Caco-2 (cell line): Measurements from ENCODE around the gene TRIM71. TPM values are rescaled to one million over a fixed set of nuclear protein-coding genes. Genes with fewer than 3 reads are reported as not detected.

Experiments
- BruUV-seq: library from RNA; stranded (reverse); fragments of 400-500 nt; replicated peaks from 2 replicates; lab custom pipeline; 2021; lab: Mats Ljungman, UMichigan
- CTCF ChIA-PET: fragments of 300-600 bp; sonication (Branson Sonifier 250); formaldehyde crosslinking; loops from one replicate; lab custom pipeline; 2022; ENCODE audit warnings: antibody characterized with exemption; lab: Charles Lee
- POLR2A ChIA-PET: fragments of 300-600 bp; sonication (Branson Sonifier 250); formaldehyde crosslinking; loops from one replicate; lab custom pipeline; 2022; ENCODE audit warnings: antibody characterized with exemption; lab: Charles Lee
- DNase-seq, 2 experiments: peaks; one replicate each; pipeline versions ENCODE4 v3.0.0 to v3.0.0-alpha.2; 2020 to 2022
- H3K27me3 ChIP-seq: replicated peaks from 2 replicates; pipeline ENCODE4 v1.6.0; 2011; ENCODE audit warnings: low read length; ENCODE audit not compliant: control insufficient read depth, insufficient read depth
- H3K36me3 ChIP-seq: 2 replicates; pipeline ENCODE4 v1.5.1; 2011; ENCODE audit warnings: low read length; ENCODE audit not compliant: control insufficient read depth, insufficient read depth
- H3K4me1 ChIP-seq: fragments of 250-450 bp; sonication (Bioruptor Pico); 2 replicates; pipeline ENCODE4 v1.5.1; 2020; ENCODE audit warnings: mild to moderate bottlenecking
- H3K4me3 ChIP-seq: 2 replicates; pipeline ENCODE4 v1.5.1; 2011; ENCODE audit warnings: low read depth, mild to moderate bottlenecking, control low read depth, low read length
- H3K9me3 ChIP-seq: fragments of 250-450 bp; sonication (Bioruptor Pico); 2 replicates; pipeline ENCODE4 v1.5.1; 2020; ENCODE audit warnings: mild to moderate bottlenecking, moderate library complexity
- H3K27ac Mint-ChIP-seq: one replicate; pipeline ENCODE4 v1.8.0; 2022; ENCODE audit warnings: mixed read lengths; ENCODE audit not compliant: unreplicated experiment
- H3K27me3 Mint-ChIP-seq: one replicate; pipeline ENCODE4 v1.8.0; 2022; ENCODE audit warnings: mixed read lengths; ENCODE audit not compliant: insufficient read depth, unreplicated experiment
- H3K36me3 Mint-ChIP-seq: one replicate; pipeline ENCODE4 v1.8.0; 2022; ENCODE audit warnings: mild to moderate bottlenecking, mixed read lengths; ENCODE audit not compliant: insufficient read depth, unreplicated experiment
- H3K4me1 Mint-ChIP-seq: one replicate; pipeline ENCODE4 v1.8.0; 2022; ENCODE audit warnings: low read depth, mixed read lengths; ENCODE audit not compliant: unreplicated experiment
- H3K4me3 Mint-ChIP-seq: one replicate; pipeline ENCODE4 v1.8.0; 2022; ENCODE audit warnings: mild to moderate bottlenecking, moderate library complexity, mixed read lengths; ENCODE audit not compliant: unreplicated experiment
- H3K9me3 Mint-ChIP-seq: one replicate; pipeline ENCODE4 v1.8.0; 2022; ENCODE audit warnings: mixed read lengths; ENCODE audit not compliant: unreplicated experiment
- intact Hi-C: fragments of 100-400 bp; cut with micrococcal nuclease; formaldehyde crosslinking; loops from one replicate; pipeline ENCODE4 v1.10.0; 2022; ENCODE audit not compliant: unreplicated experiment
- total RNA-seq: library from RNA; stranded (reverse); gene quantifications from 2 replicates; pipeline ENCODE4 v1.2.3, GENCODE V29; 2022
- TF ChIP-seq, protein P1 (sequence below), 2 experiments: fragments of 200-600 bp in 1 of 2; IDR thresholded peaks; 1 replicate in 1 of 2; 2 replicates in 1 of 2; pipeline versions ENCODE4 v1.5.1 to v1.8.0; 2011 to 2022; ENCODE audit warnings: antibody characterized with exemption in 1 of 2, control low read depth in 1 of 2, inconsistent platforms in 1 of 2, low read depth in 1 of 2, low read length in 1 of 2, mild to moderate bottlenecking in 1 of 2, moderate library complexity in 1 of 2; ENCODE audit not compliant: insufficient read depth in 1 of 2, severe bottlenecking in 1 of 2, unreplicated experiment in 1 of 2

TRIM71 gene
- total RNA-seq, 1 experiment from 2014 or later: 68.4 TPM

DNA sequence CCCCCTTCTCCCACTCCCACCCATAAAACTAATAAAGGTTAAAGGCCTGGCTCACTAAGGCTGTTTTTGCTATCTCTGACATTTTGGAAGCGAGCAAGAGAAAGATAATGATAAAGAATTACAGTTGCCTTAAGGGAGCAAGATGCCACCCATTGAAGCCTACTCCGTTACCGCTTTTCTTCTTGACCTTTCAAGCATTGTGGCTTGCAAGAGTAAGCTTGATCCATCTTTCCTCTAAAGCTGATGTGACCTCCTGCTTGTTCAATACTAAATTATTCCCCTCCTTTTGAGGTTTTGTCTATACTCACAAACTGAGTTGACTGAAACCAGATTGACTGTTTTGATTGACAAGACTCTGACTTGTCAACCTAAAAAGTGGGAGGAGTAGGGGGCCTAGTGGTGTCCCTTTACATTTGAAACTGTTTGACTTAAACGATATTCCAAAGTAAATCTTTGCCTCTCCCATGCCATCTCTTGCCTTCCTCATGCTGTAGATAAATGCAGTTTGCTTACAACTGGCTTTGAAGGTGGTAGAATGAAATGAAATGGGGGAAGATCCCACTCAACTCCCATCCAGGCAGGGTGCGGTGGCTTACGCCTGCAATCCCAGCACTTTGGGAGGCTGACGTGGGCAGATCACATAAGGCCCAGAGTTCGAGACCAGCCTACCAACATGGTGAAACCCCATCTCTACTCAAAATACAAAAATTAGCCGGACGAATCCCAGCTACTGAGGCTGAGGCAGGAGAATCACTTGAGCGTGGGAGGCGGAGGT is 8.0 kb downstream of the TRIM71 start:
- no peak for DNase-seq
- peaks cover 1% of the 10 kb centered on the region; the same call in 1 of the 2 replicates for H3K36me3 ChIP-seq
- CTCF ChIA-PET: no interaction called here
- no peak overlapping the region for H3K4me3 Mint-ChIP-seq
- H3K4me3 ChIP-seq: no peak overlapping the region
- peaks cover 62% of the 10 kb centered on the region for H3K4me1 ChIP-seq
- no peaks in the 10 kb centered on the region for H3K27me3 Mint-ChIP-seq
- H3K9me3 ChIP-seq: no peaks in the 10 kb centered on the region
- H3K9me3 Mint-ChIP-seq: no peaks in the 10 kb centered on the region
- peak overlapping the region; percentile 45 for H3K27ac Mint-ChIP-seq
- TF ChIP-seq, protein P1, sequence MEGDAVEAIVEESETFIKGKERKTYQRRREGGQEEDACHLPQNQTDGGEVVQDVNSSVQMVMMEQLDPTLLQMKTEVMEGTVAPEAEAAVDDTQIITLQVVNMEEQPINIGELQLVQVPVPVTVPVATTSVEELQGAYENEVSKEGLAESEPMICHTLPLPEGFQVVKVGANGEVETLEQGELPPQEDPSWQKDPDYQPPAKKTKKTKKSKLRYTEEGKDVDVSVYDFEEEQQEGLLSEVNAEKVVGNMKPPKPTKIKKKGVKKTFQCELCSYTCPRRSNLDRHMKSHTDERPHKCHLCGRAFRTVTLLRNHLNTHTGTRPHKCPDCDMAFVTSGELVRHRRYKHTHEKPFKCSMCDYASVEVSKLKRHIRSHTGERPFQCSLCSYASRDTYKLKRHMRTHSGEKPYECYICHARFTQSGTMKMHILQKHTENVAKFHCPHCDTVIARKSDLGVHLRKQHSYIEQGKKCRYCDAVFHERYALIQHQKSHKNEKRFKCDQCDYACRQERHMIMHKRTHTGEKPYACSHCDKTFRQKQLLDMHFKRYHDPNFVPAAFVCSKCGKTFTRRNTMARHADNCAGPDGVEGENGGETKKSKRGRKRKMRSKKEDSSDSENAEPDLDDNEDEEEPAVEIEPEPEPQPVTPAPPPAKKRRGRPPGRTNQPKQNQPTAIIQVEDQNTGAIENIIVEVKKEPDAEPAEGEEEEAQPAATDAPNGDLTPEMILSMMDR (IDR thresholded peaks at IDR 0.05; ENCODE audit: insufficient read depth in 1 of 2, low read depth in 1 of 2, low read length in 1 of 2, severe bottlenecking in 1 of 2, unreplicated experiment in 1 of 2): no peak
- BruUV-seq: no TSS peak
- peaks cover 70% of the 10 kb centered on the region for H3K36me3 Mint-ChIP-seq
- intact Hi-C loops: no loop called here
- H3K4me1 Mint-ChIP-seq: peaks cover 30% of the 10 kb centered on the region
- no peaks in the 10 kb centered on the region for H3K27me3 ChIP-seq
- POLR2A ChIA-PET: no interaction called here

DNA sequence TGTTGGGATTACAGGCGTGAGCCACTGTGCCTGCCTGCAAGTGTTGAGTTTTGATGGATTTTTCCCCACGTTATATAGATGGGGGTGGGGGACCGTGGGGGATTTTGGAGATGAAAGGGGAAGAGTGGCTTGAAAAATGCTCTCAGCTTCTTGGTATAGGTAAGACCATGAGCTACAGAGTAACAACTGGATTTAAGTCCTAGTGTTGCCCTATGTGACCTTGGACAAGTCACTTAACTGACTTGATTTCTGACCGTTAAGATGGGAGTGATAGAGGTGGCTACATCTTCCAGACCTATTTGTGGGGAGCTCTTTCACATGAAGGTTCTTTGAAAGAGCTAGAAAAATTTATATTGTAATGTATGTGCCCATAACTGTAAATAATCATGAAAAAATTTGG is 13.3 kb downstream of the TRIM71 start:
- CTCF ChIA-PET: no interaction called here
- Histone ChIP-seq H3K4me1 (peaks cover 47% of the 10 kb centered on the region), H3K27me3 (no peaks in the 10 kb centered on the region), H3K36me3 (no peaks in the 10 kb centered on the region; the same call in 1 of the 2 replicates), H3K9me3 (no peaks in the 10 kb centered on the region), H3K4me3 (no peak overlapping the region)
- intact Hi-C loops: no loop called here
- Mint-ChIP-seq H3K27me3 (no peaks in the 10 kb centered on the region), H3K36me3 (peaks cover 42% of the 10 kb centered on the region), H3K27ac (no peak overlapping the region), H3K9me3 (no peaks in the 10 kb centered on the region), H3K4me3 (no peak overlapping the region), H3K4me1 (peaks cover 33% of the 10 kb centered on the region)
- POLR2A ChIA-PET: no interaction called here
- BruUV-seq: no TSS peak
- no peak for DNase-seq
- TF ChIP-seq, protein P1 (IDR thresholded peaks at IDR 0.05; ENCODE audit: insufficient read depth in 1 of 2, low read depth in 1 of 2, low read length in 1 of 2, severe bottlenecking in 1 of 2, unreplicated experiment in 1 of 2): no peak

DNA sequence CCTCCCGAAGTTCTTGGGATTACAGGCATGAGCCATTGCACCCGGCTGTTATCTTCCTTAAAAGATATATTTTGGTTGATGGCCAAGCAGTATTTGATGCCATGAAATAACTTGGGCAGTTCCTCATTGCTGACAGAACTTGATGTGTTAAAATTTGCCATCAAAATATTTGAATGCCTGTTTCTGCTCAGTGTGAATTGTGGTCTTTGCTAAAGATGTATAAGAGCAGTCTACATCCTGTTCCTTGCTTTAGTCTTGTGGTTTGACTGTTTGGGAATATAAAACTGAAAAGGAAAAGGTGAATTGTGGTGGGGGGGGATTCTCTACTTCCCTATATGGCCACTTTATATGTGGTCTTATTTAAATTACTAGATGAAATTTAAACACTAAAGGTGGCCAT is 14.0 kb downstream of the TRIM71 start:
- H3K4me3 Mint-ChIP-seq: no peak overlapping the region
- H3K4me3 ChIP-seq: no peak overlapping the region
- peaks cover 48% of the 10 kb centered on the region for H3K36me3 Mint-ChIP-seq
- TF ChIP-seq, protein P1 (IDR thresholded peaks at IDR 0.05; ENCODE audit: insufficient read depth in 1 of 2, low read depth in 1 of 2, low read length in 1 of 2, severe bottlenecking in 1 of 2, unreplicated experiment in 1 of 2): no peak
- no peaks in the 10 kb centered on the region; the same call in 1 of the 2 replicates for H3K36me3 ChIP-seq
- H3K9me3 Mint-ChIP-seq: no peaks in the 10 kb centered on the region
- H3K9me3 ChIP-seq: no peaks in the 10 kb centered on the region
- H3K27ac Mint-ChIP-seq: peak overlapping the region; percentile 32
- DNase-seq: no peak
- H3K27me3 ChIP-seq: no peaks in the 10 kb centered on the region
- ChIA-PET POLR2A (no interaction called here), CTCF (no interaction called here)
- BruUV-seq: no TSS peak
- H3K27me3 Mint-ChIP-seq: no peaks in the 10 kb centered on the region
- peaks cover 40% of the 10 kb centered on the region for H3K4me1 Mint-ChIP-seq
- peaks cover 50% of the 10 kb centered on the region for H3K4me1 ChIP-seq
- intact Hi-C loops: no loop called here
